Superior temporal gyrus (tissue), 1 donor: ENCODE data around the gene RINT1.

ENCODE experiments used
- DNase-seq: peaks from one replicate; pipeline ENCODE4 v3.0.0-alpha.2; 2016; ENCODE audit errors: extremely low spot score

The RINT1 gene

DNA sequence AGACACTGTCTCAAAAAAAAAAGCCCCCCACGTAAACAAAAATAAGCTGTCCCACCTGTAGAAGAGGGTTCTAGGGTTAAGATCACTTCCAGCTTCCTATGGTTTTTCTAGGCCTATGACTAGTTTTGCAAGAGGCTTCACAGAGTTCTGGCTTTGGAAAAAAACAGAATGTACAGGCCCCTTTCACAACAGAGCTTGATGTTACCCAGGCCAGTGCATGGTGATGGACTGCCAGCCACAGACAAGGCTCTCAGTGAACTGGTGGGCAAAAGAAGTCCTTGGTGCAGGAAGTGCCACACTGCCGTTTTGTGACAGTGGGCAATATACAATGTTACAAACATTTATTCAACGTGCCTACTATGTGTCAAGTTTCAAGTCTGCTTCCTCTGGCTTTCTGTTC is 67.5 kb downstream of the RINT1 start:
- DNase-seq: no peak

DNA sequence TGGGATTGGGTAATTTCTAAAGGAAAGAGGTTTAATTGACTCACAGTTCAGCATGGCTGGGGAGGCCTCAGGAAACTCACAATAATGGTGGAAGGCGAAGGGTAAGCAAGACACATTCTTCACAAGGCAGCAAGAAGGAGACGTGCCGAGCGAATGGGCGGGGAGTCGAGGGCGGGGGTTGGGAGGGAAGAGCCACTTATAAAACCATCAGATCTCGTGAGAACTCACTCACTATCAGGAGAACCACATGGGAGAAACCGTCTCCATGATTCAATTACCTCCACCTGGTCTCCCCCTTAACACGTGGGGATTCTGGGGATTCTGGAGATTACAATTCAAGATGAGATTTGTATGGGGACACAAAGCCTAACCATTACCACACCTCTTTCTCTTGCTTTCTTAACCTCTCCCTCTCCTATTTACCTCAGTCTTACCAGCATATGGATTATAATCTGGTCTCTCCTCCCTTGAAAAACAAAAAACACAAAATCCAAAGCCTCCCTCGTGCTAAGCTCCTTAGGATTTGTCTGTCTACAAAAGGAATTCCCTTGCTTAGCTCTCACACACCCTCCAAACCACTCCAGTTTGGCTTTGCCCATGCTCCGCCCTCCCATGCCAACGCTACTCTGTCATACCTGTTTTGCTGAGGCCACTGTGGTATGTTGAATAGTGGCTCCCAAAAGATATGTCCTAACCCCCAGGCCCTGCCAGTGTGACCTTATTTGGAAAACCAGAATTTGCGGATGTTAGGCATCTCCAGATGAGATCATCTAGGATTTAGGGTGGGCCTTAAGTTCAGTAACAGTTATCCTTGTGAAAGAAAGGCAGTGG is 68.9 kb downstream of the RINT1 start:
- no peak for DNase-seq

DNA sequence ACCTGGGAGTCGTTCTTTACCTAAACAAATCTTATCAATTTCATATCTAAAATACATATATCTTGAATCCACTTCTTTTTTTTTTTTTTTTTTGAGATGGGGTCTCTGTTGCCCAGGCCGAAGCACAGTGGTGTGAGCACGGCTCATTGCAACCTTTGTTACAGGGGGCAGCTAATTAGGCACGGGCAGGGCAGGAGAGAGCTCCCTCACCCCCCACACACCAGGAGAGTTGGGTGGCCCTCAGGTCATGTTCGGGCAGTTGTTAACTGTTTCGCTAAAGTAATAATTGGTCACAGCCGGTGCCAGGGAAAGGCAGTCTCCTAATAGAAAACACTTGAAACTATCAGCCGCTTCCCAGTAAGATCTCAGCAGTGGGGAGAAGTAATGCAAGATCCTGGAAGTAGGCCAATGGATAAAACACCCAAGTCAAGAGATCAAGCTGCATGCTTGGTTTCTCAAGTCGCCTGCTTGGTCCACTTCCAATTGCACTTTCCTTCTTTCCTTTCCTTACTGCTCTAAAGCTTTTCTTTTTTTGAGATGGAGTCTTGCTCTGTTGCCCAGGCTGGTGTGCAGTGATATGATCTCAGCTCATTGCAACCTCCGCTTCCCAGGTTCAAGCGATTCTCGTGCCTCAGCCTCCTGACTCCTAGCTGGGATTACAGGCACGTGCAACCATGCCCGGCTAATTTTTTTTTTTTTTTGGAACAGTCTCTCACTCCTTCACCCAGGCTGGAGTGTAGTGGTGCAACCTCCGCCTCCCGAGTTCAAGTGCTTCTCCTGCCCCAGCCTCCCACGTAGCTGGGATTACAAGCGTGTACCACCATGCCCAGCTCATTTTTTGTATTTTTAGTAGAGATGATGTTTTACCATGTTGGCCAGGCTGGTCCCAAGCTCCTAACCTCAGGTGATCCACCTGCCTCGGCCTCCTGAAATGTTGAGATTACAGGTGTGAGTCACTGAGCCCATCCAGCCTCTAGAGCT is 70.6 kb downstream of the RINT1 start:
- DNase-seq: no peak

DNA sequence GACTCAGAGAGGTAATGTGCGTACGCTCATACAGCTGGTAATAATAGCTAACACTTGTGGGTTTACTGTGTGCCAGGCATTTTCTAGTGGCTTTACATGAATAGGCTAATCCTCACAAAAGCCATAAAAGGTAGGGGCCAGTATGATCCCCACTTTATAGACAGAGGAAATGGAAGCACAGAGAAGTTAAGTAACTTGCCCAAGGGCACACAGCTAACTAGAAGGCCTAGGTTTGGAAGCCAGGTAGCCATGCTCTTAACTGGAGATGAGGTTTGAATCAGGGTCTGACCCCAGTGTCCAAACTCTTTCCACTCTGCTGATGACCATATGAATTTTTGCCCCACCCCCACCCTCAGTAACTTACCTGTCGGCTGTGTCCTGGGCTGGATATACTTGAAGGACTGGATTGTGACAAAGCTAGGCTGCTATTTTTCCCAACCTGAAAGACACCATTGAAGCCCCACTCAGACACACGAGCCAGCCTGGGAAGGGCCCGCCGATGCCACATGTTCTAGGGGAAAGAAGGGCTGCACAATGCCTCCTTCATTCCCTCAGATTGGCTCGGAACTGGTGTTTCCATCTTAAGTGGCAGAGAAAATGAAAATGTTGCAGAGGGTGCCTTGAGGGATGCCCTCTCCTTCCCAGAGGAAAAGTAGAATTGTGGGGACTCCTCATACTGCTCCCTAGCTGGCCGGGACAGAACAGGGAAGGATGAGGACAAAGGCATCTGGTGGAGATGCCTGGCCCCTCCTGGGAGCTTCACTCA is 78.3 kb downstream of the RINT1 start:
- DNase-seq: no peak

DNA sequence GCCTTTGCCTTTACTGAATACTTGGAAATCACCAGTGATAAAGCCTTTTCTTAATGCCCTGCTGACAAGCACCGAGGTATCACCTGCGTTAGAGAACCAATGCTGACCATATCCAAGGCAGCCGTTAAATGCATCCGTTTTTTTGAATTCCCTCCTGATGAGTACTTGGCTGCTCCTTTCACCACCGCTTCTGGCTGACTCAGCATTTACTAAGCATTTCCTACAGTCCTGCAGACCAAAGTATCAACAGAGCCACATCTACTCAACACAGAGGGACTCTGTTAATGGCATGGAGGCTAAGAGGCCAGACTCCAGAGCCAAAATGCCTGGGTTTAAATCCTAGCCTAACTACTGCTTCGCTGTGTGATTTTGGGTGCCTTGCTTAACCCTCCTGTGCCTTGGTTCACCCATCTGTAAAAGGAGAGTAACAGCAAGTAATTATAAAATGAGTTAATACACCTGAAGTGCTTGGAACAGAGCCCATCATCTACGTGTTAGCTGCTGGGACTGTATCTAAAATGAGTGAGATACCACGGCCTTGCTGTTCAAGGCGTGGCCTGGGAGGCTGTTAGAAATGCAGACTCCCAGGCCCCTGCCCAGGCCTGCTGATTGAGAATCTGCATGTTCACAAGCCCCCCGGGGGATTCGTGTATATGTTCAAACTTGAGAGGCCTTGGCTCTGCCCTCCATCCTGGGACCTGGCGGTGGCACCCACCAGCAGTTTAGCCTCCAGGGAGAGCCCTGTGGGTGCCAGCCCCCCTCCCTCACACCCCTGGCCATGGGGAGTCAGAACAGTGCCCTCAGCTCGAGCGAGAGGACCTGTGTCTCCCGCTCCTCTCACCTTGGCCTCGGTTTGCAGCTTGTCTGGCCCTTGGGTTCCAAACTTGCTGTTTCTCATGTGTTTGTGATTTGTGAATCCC is 80.1 kb downstream of the RINT1 start:
- DNase-seq: no peak

DNA sequence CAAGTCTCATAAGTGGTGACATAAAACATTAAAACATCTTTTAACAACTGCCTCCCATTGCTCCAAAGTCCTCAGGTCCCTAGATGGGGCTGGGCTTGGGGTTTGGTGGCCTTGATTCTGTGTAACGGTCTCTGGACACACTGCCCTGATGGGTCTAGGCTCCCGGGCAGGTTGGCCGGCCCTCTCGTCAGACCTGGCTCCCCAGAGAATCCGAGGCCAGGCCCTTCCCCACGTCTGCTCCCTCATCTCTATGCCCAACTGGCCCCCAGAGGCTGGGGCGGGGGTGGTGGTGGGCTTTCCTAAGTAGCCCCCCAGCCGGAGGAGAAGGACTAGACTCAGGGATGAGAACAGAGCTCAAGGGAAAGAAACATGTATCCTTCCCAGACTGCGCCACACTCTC is 80.8 kb downstream of the RINT1 start:
- no peak for DNase-seq

DNA sequence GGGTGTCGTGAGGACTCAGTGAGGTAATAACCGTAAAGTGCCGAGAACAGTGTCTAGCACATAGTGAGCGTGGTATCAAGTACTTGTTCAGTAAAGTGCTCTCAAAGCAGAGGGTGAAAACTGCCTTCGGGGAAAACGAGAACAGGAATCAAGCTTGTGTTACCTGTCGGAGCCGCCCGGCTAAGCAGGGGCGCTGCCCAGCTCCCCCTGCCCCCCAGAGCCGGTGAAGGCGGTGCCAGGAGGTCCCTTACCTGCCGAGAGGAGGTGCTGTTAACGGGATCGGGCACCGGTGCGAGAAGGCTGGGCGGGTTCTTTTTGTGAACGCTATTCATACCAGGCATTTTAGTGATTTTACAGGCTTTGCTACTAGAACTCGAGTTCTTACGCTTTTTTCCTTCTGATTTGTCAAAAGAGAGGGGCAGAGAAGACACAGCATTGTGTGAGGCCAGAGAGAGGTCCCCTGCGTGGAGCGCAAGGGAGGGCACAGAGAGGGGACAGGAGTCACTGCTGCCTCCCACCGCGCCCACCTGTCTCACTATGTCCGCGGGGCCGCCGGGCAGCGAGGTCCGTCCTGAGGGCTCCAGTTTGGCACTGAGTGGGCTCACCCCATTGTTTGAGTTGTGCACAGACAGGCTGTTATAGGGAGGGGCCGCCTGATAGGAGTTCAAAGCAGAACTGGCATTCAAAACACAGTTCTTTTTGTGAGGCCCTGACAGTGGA is 81.8 kb downstream of the RINT1 start:
- no peak for DNase-seq

DNA sequence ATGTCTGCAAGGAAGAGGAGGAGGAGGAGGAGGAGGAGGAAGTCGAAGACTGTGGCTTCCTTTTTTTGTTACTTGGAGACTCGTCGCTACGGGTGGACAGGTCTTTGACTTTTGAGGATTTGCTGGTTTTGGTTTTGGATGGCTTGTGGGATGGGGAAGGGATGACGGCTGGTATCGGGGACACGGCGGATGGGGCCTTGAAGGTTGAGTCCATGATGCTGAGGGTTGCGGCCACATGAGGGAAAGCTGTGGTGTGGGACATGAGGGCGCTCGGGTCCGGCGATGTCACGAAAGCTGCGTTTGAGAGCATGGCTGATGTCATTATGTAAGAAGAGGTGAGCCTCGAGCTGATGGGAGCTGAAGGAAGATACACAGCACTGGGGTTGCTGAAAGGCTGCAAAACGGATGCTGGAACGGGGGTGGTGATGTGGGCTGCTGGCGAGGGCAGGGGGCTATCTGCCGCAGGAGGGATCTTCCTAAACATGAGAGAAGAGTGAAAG is 82.4 kb downstream of the RINT1 start:
- DNase-seq: no peak
